ENCODE results near the gene GPC5.

GPC5 gene

DNA sequence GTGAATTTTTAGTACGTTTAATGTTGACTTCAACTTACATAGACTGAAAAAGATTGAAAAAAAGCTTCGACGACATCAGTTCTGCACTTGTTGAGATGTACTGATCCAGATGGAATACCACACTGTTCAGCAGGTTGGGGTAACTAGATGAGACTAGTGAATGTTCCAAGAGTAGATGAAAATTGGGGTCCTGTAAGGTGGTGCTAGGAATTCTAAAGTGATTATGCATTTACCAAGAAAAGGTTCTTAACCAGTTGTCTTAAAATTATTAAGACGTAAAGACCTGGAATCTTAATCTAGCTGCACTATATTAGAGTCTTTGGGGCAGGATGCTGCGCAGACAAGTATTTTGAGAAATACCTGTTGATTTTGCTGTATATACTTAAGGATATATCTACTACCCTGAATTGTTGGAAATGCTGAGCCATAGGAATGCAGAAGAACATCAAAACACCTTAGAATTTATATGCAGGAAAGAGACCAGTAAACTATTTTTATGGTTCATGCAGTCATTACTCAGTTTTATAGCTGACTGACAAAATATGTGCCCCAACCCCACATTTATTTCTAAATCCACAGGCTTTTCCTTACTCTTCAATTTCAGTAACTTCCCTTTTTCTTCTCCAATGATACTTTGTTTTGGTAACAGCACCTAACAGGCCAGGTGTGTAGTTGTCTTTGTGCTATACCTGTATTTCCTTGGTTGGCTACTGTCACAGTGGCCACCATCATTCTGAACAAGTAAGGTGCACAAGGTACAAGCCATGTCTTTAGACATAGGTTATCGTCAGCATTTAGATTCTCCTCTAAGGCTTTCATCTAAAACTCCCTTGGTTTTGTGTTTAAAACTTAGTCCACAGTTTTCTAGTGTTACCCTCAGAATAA lies 42.4 kb upstream of the GPC5 start:
- Histone ChIP-seq H3K79me1 (ENCODE audit: low read length) (no peaks in the 10 kb centered on the region), H3K14ac (ENCODE audit: low read length) (no peak overlapping the region), H4K91ac (ENCODE audit: low read depth, low read length) (no peak overlapping the region), H3K9ac (ENCODE audit: low read length) (no peak overlapping the region), H3K18ac (ENCODE audit: low read length) (no peak overlapping the region), H3K9me3 (ENCODE audit: insufficient read depth, low read depth, low read length) (no peaks in the 10 kb centered on the region), H2AK5ac (ENCODE audit: low read length) (no peak overlapping the region), H3K23ac (ENCODE audit: low read length) (no peak overlapping the region), H3K36me3 (ENCODE audit: control insufficient read depth in 1 of 2, insufficient read depth in 2 of 2, low read length in 2 of 2) (peaks cover 4 to 25% of the 10 kb centered on the region in 2 experiments), H4K12ac (ENCODE audit: low read depth, low read length) (no peak overlapping the region), H3K4me2 (ENCODE audit: low read length) (no peak overlapping the region), H3K27me3 (ENCODE audit: insufficient read depth, low read length) (no peaks in the 10 kb centered on the region), H3K4me3 (ENCODE audit: low read depth, low read length) (no peak overlapping the region), H2BK5ac (ENCODE audit: low read depth, low read length, poor library complexity) (no peak overlapping the region), H2BK120ac (ENCODE audit: insufficient read depth, low read length, poor library complexity) (no peak overlapping the region), H2AFZ (ENCODE audit: insufficient read depth, low read length, poor library complexity) (no peak overlapping the region), H3K4me1 (ENCODE audit: control insufficient read depth in 1 of 2, insufficient read depth in 2 of 2, low read length in 2 of 2) (peaks cover 0 to under 1% of the 10 kb centered on the region in 2 experiments), H2BK12ac (ENCODE audit: low read length) (no peak overlapping the region), H3K4ac (ENCODE audit: low read depth, low read length) (no peak overlapping the region), H3K27ac (ENCODE audit: low read depth, low read length) (no peak overlapping the region), H4K8ac (ENCODE audit: low read depth, low read length) (no peak overlapping the region), H3K79me2 (ENCODE audit: control insufficient read depth, insufficient read depth, low read length, poor library complexity) (no peaks in the 10 kb centered on the region)
- no peak for DNase-seq
- no CpG with 5 or more reads among the region's 6 CpGs for WGBS (ENCODE audit: extremely low coverage, insufficient coverage, insufficient read length)

- Histone ChIP-seq H3K36me3 (ENCODE audit: control insufficient read depth in 1 of 2, insufficient read depth in 2 of 2, low read length in 2 of 2) (peaks cover 4 to 23% of the 10 kb centered on the region in 2 experiments), H2BK5ac (ENCODE audit: low read depth, low read length, poor library complexity) (no peak overlapping the region)
These were observed 41.4 kb upstream of the GPC5 start for GRCh38 chr13:91356919-91357612.

GRCh38 chr13:91357613-91358386 lies 40.6 kb upstream of the GPC5 start:
- Histone ChIP-seq H3K23ac (ENCODE audit: low read length) (no peak overlapping the region), H2BK5ac (ENCODE audit: low read depth, low read length, poor library complexity) (no peak overlapping the region), H4K91ac (ENCODE audit: low read depth, low read length) (no peak overlapping the region), H3K79me1 (ENCODE audit: low read length) (no peaks in the 10 kb centered on the region), H4K8ac (ENCODE audit: low read depth, low read length) (no peak overlapping the region), H3K4me2 (ENCODE audit: low read length) (no peak overlapping the region), H3K9ac (ENCODE audit: low read length) (no peak overlapping the region), H3K18ac (ENCODE audit: low read length) (no peak overlapping the region), H2AK5ac (ENCODE audit: low read length) (no peak overlapping the region), H3K79me2 (ENCODE audit: control insufficient read depth, insufficient read depth, low read length, poor library complexity) (no peaks in the 10 kb centered on the region), H3K14ac (ENCODE audit: low read length) (no peak overlapping the region), H3K36me3 (ENCODE audit: control insufficient read depth in 1 of 2, insufficient read depth in 2 of 2, low read length in 2 of 2) (peaks cover 2 to 21% of the 10 kb centered on the region in 2 experiments), H3K4me3 (ENCODE audit: low read depth, low read length) (no peak overlapping the region), H3K27me3 (ENCODE audit: insufficient read depth, low read length) (no peaks in the 10 kb centered on the region), H3K27ac (ENCODE audit: low read depth, low read length) (no peak overlapping the region), H4K12ac (ENCODE audit: low read depth, low read length) (no peak overlapping the region), H3K4me1 (ENCODE audit: control insufficient read depth in 1 of 2, insufficient read depth in 2 of 2, low read length in 2 of 2) (no peaks in the 10 kb centered on the region), H3K9me3 (ENCODE audit: insufficient read depth, low read depth, low read length) (no peaks in the 10 kb centered on the region), H2BK12ac (ENCODE audit: low read length) (no peak overlapping the region), H3K4ac (ENCODE audit: low read depth, low read length) (no peak overlapping the region), H2AFZ (ENCODE audit: insufficient read depth, low read length, poor library complexity) (no peak overlapping the region), H2BK120ac (ENCODE audit: insufficient read depth, low read length, poor library complexity) (no peak overlapping the region)
- WGBS (ENCODE audit: extremely low coverage, insufficient coverage, insufficient read length): no CpG with 5 or more reads among the region's 7 CpGs
- no peak for DNase-seq

More at GRCh38 chr13:91356919-91357612, 41.4 kb upstream of the GPC5 start:
- Histone ChIP-seq H4K12ac (ENCODE audit: low read depth, low read length) (no peak overlapping the region), H3K9ac (ENCODE audit: low read length) (no peak overlapping the region), H3K27me3 (ENCODE audit: insufficient read depth, low read length) (no peaks in the 10 kb centered on the region), H2AK5ac (ENCODE audit: low read length) (no peak overlapping the region), H3K4me1 (ENCODE audit: control insufficient read depth in 1 of 2, insufficient read depth in 2 of 2, low read length in 2 of 2) (no peaks in the 10 kb centered on the region), H4K91ac (ENCODE audit: low read depth, low read length) (no peak overlapping the region), H3K18ac (ENCODE audit: low read length) (no peak overlapping the region), H3K79me1 (ENCODE audit: low read length) (no peaks in the 10 kb centered on the region), H2AFZ (ENCODE audit: insufficient read depth, low read length, poor library complexity) (no peak overlapping the region), H3K4me2 (ENCODE audit: low read length) (no peak overlapping the region), H3K14ac (ENCODE audit: low read length) (no peak overlapping the region), H2BK12ac (ENCODE audit: low read length) (no peak overlapping the region), H3K79me2 (ENCODE audit: control insufficient read depth, insufficient read depth, low read length, poor library complexity) (no peaks in the 10 kb centered on the region), H3K27ac (ENCODE audit: low read depth, low read length) (no peak overlapping the region), H3K4ac (ENCODE audit: low read depth, low read length) (no peak overlapping the region), H3K9me3 (ENCODE audit: insufficient read depth, low read depth, low read length) (no peaks in the 10 kb centered on the region), H3K23ac (ENCODE audit: low read length) (no peak overlapping the region), H4K8ac (ENCODE audit: low read depth, low read length) (no peak overlapping the region), H3K4me3 (ENCODE audit: low read depth, low read length) (no peak overlapping the region), H2BK120ac (ENCODE audit: insufficient read depth, low read length, poor library complexity) (no peak overlapping the region)
- no peak for DNase-seq
- WGBS (ENCODE audit: extremely low coverage, insufficient coverage, insufficient read length): no CpG with 5 or more reads among the region's 6 CpGs

DNA sequence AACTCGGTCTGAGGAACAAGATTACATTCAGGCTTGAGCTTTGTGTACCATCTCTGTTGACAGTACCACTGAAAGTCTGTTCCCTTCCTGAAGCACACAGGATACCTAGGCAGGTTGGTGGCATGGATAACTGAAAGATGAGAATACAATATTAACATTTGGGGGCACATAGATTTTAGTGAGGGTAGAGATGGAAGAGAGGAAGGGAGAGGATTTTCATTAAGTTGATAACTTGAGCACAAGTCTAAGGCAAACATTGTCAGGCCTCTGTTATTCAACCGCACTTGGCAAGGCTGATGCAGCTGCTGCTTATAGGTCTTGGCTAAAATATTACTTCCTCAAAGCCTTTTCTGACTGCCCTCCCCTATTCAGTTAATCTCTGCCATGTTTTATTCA lies 40.0 kb upstream of the GPC5 start:
- Histone ChIP-seq H2AFZ (ENCODE audit: insufficient read depth, low read length, poor library complexity) (no peak overlapping the region), H3K79me2 (ENCODE audit: control insufficient read depth, insufficient read depth, low read length, poor library complexity) (no peaks in the 10 kb centered on the region), H3K4me2 (ENCODE audit: low read length) (no peak overlapping the region), H3K4me3 (ENCODE audit: low read depth, low read length) (no peak overlapping the region), H3K27me3 (ENCODE audit: insufficient read depth, low read length) (no peaks in the 10 kb centered on the region), H2BK5ac (ENCODE audit: low read depth, low read length, poor library complexity) (no peak overlapping the region), H3K23ac (ENCODE audit: low read length) (no peak overlapping the region), H4K91ac (ENCODE audit: low read depth, low read length) (no peak overlapping the region), H3K9ac (ENCODE audit: low read length) (no peak overlapping the region), H3K4ac (ENCODE audit: low read depth, low read length) (no peak overlapping the region), H3K27ac (ENCODE audit: low read depth, low read length) (no peak overlapping the region), H4K12ac (ENCODE audit: low read depth, low read length) (no peak overlapping the region), H2AK5ac (ENCODE audit: low read length) (no peak overlapping the region), H2BK12ac (ENCODE audit: low read length) (no peak overlapping the region), H4K8ac (ENCODE audit: low read depth, low read length) (no peak overlapping the region), H3K14ac (ENCODE audit: low read length) (no peak overlapping the region), H3K18ac (ENCODE audit: low read length) (no peak overlapping the region), H3K4me1 (ENCODE audit: control insufficient read depth in 1 of 2, insufficient read depth in 2 of 2, low read length in 2 of 2) (no peaks in the 10 kb centered on the region), H2BK120ac (ENCODE audit: insufficient read depth, low read length, poor library complexity) (no peak overlapping the region), H3K9me3 (ENCODE audit: insufficient read depth, low read depth, low read length) (no peaks in the 10 kb centered on the region), H3K36me3 (ENCODE audit: control insufficient read depth in 1 of 2, insufficient read depth in 2 of 2, low read length in 2 of 2) (peaks cover 0 to 20% of the 10 kb centered on the region in 2 experiments), H3K79me1 (ENCODE audit: low read length) (no peaks in the 10 kb centered on the region)
- DNase-seq: no peak
- no CpG with 5 or more reads among the region's 2 CpGs for WGBS (ENCODE audit: extremely low coverage, insufficient coverage, insufficient read length)
